Stimulated activated CD8-positive, alpha-beta memory T cell treated with anti-CD3 and anti-CD28 coated beads, Interleukin-4, amount 100 ng/mL, for 1 hour (primary cell): Measurements from ENCODE around the gene JMJD7.

Experiments
- DNase-seq, 2 donors: peaks; one replicate each; pipeline ENCODE4 v3.0.0-alpha.2; 2020; ENCODE audit warnings: low read depth in 2 of 2, low spot score in 1 of 2

The JMJD7 gene

DNA sequence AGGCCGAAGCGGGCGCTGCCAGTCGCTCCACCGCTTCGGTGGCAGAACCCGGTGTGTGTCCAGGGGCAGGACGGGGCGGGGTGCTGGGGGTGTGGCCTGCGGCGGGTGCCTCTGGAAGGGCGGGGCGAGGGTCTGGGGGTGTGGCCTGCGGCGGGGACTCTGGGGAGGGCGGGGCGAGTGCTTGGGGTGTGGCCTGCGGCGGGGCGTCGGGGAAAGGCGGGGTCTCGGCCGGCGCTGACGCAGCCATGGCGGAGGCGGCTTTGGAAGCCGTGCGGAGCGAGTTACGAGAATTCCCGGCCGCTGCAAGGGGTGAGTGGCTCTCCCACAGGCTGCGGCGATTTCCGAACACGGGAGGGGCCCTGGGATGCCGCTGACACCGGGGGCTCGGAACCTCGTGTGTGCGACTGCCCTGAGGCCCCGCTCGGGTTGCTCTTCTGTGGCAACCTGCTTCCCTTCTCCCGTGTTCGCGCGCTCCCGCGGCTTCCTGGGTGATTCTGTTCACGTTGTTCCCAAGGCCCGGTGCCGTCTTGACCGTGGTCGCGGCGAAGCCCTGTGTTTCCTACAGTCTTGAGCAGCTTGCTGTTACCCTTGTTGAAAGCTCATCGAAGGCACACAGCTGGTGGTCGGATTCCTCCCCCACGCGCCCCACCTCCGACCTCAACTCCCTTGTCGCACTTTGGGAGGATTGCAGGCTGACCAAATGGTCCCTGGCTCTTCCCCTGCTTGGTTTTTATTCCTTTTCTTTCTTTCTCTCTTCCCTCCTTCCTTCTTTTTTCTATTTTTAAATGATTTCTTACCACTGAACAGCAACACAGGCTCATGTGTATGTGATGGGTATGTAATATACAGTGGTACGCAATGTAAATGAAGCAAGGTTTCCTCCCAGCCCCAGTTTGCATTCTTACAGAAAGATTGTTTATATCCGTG, at the start of gene JMJD7:
Gene JMJD7 (plus strand): TSS at position 213 of the 927 bp plus-strand sequence. CDS start 33 bp downstream, at position 246.
- DNase-seq = peak; percentile 94 to 96

DNA sequence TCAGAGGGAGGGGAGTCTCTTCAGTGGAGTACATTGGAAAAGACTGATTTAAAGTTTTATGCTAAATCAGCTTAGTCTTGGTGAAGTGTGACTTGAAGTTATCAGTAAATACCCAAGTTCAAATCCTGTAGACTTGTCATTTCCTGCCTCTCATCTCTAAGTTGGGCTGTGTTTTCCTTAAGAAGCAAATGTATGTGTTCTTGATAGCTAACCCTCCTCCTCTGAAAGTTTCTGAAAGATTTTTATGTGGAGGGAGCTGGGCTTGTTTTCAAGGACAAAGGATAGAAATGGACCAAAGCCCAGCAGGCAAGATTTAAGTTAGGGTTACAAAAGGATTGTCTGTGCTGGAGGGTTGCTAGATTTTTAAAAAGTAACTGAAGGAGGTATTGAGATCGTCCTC, 49.4 kb upstream of the JMJD7 start:
- DNase-seq = no peak

DNA sequence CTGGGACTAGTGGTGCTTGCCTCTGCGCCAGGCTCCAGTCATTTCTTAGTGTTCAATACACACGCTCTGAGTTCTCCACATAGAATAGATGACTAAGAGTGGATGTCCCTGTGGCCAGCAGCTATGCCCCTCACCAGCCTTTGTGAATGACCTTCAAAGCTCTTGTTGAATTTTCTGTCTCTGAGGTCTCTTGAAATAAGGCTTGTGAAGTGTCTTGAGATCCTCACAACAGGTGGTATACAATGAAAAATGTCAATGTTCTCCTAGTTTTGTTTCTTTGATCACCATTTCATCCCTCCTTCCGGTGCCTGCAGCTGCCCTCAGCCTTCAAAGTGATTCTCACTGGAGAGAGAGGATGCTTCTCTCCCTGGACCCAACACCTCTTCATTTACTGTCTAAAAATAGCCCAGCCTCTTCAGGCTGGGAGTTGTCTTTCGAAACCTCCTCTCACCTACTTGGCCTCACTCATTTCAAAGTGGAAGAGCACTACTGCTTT, 48.2 kb upstream of the JMJD7 start:
- no peak for DNase-seq

DNA sequence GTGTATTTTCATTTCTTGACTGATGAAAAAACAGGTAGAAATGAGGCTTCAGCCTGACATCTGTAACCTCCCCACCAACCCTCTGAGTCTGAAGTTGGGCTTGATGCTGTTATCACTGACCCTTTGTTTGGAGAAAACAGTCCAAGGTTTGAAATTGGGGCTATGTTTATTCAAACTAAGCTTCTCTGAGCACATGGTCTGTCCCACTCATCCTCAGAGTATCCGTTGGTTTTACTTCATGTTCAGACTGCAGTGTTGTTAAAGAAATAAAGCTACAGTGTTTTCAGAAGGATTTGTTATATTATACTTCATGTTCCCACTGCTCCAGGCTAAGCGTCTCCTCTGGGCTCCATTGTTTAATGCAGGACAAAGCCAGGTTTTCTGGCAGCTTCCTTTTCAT, 47.6 kb upstream of the JMJD7 start:
- no peak for DNase-seq

DNA sequence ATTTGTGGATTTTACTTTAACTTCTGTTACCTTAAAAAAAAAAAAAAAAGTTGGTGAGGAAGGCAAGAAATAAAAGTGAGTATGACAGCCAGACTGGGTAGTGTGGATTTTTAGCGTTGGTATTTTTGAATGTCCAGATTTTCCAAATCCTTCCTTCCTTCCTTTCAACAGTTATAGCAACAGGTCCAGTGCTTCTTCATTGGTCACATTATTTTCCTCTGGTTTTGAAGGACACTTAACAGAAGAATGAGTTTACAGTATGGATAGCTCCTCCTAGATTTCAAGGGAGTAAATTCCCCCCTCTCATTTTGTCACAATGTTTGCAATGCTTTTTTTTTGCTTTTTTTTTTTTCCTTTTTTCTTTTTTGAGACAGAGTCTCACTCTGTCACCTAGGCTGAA, 47.2 kb upstream of the JMJD7 start:
- DNase-seq = no peak

DNA sequence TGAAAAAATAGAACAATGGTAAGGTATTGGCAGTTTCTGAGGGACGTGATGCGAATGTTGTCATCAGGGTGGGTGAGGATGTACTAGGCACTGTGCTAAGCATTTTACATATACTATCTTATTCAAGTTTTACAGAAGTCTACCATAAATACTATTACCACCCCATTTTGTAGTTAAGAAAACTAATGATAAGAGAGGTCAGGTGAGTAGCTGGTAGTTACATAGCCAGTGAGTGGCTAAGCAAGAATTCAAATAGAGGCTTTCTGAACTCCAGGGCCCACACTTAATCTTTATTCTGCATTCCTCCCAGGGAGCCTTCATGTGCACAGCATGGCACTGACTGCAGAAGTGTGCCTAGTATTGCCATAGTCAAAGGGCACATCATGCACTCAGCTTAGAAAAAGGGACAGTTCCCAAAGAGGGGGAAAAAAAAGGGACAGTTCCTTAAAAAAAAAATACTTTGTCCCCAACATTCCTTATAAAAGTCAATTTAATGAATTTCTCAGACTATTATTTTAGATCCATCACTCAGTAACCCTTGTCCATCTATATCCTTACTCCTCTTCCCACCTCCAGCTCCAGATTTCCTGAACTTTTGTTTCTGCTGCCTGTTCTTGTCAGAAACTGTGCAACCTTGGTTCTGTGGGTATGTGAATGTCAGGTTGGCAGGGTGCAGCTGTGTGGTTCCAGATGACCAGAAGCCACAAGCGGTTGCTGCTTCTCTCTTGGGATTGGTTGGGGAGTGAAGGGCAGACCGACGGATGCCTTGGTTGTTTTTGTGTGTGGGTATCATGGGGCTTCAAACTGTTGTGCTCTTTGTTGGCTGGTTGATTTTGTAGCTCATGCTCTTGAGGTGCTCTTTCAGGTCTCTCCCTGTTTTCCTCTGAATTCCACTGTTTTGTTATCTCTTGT, 45.3 kb upstream of the JMJD7 start:
- DNase-seq = no peak

DNA sequence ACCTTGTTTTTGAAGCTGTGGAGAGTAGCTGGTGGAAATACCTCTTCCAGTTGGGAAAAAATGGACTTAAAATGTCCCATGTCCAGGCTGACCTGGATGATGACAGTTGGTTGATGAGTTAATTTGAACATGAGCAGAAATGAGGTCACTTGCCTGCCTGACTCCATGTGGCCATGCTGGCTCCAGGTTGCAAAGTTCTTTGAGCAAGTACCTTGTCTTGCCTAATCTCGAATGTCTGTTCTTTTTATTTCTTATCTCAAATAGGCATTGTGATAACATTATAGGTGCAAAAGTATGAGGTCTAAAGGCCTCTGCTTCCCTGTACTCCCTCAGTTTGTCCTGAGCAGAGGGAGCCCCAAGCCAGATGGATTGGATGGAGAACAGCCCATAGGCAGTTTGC, 44.6 kb upstream of the JMJD7 start:
- DNase-seq = no peak

DNA sequence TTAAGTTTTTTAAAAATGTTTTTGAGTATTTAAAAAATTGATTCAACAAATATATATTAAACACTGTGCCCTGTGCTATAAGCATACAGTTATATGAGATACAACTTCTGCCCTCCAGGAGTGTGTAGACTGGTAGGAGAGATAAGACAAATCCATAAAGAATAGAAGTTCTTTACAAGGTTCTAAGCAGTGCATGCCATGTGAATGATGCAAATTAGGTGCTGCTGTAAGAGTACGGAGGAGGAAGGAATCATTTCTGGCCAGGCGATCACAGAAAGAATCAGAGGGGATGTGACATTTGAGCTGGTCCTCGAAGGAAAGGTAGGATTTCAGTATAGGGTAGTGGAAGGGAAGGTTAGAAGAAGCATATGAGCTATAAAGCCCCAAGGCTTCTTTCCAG, 39.6 kb upstream of the JMJD7 start:
- no peak for DNase-seq

DNA sequence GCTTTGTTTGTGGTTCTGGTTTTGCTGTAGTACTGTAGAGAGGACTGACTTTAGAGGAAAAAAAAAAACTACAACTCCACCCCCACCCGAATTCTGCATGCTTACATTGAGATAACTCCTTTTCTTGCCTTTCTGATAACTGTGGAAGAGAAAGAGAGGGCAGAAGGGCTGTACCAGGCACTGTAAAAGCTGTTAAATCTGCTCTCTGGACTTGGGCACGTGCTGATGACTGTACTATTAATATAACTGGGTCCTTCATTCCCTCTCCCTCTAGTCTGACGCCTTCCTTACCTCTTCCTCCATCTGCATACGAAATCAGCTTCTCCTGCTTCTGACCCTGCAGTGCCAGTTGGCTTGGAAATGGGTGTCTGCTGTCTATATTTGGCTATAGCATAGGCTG, 38.7 kb upstream of the JMJD7 start:
- no peak for DNase-seq

DNA sequence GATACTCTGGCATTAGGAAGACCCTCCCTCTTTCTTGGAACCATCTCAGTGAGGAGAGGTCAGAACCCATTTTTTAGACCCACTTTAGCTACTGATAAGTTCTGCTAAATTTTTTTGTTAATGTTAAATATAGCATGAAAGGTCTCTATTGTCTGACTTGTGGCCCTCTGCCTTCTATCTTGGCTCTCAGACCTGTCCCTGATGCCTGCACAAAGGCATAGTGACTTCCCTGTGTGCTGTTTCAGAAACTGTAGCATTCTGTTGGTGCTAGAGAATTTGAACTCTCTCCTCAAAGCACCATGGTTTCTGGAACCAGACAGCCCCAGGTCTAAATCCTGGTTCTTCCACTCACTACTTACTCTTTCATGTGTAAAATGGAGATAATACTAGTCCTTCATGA, 38.2 kb upstream of the JMJD7 start:
- no peak for DNase-seq

DNA sequence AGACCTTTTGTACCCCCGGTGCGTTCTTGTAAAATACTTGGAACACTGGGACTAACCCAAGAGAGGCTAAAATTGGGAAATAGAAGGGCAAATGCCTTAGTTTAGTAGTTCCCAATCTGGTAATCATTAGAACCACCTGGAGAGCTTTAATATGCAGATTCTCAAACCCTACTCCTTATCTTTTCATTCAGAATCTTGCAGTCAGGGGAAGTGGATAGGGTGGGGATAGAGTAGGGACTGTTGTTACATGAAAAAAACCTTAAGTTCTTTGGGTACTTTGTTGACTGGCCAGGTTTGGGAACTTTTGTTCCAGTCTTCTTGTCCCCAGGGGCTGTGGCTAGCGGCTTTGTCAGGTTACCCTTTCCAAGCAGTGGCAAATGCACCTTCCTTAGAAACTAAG, 37.7 kb upstream of the JMJD7 start:
- no peak for DNase-seq

DNA sequence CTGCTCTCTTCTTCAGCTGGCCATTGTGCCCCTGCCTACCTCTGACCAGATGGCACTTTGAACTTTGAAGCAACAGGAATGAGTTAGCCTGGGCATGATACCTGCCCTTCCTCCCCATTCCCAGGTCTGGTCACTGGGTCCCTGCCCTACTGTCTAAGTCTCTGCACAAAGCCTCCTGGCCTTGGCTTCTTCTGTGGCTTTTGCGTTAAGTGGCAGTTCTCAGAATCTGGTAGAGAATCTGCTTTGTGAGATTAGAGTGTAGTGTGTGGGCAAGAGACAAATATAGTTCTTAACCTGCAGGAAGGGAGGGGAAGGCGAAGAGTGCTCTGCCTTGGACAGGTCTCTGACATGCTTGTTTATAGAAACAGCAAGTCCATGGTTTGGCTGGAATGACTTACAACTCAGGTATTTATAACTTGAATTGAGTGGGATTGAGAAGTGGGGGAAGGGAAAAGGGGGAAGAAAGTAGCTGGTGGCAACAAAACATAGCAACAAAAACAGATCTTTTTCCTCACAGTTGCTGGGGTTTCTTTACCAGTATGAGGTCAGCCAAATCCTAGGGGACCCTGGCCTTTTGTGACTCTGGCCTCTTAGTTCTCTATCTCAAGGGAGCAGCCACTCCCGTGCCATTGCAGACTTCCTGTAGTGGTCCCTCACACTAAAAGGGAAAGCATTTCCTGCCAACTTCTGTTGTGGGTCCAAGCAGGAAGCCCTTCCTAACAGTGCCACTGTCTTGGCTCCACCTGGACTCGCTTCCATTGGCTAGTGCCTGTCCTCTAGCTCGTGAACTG, 36.9 kb upstream of the JMJD7 start:
- DNase-seq = no peak

DNA sequence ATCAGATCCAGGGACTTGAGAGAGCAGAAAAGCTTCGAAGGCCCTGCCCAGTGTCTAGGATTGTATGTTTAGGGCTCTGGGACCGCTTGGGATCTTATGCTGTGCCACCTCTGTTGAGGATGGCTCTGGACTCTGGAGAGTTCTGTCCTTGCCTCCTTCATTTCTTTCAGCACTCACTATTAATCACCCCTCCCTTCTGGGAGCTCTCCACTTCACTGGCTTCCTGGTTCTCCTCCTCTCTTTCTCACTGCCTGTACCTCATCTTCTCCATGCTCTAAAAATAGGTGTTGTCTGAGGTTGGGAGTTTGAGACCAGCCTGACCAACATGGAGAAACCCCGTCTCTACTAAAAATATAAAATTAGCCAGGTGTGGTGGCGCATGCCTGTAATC, 36.4 kb upstream of the JMJD7 start:
- DNase-seq = no peak

DNA sequence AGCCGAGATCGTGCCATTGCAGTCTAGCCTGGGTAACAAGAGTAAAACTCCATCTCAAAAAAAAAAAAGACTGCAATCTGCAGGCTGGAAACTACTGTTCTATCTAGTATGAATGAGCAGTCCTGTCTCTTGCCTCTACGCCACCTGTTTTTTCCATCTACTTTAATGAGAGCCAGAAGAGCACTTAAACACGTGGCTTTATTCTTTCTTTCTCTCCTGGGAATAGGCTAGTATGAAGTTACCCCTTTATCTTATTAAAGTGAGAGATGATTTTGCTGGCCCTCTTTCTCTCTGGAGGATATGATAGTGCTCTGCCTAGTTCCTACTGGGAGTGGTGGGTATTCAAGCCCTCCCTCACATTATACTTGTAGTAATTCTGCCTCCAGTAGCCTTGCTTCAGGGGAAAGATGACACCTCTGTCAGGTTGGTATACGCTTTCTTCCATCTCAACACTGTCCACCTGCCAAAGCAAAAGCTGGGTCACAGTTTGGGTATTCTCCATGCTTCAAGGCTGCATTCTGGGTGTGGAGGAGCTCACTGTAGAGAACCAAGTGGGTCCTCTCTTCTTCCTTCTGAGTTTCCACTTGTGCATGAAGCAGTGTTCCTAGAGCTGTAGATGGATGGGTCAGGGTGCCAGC, 35.8 kb upstream of the JMJD7 start:
- DNase-seq = no peak

DNA sequence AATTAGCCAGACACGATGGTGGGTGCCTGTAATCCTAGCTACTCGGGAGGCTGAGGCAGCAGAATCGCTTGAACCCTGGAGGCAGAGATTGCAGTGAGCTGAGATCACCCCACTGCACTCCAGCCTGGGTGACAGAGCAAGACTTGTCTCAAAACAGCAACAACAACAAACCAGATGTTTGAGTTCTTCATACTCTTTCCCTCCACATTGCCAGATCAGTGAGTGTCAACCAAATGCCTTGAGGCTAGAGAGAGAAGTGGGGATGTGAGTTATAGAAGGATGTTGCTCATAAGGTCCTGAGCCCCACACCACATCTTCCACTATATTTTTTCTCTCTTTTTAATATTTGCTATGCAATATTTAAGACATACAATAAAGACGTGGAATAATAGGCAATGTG, 33.8 kb upstream of the JMJD7 start:
- DNase-seq = no peak

DNA sequence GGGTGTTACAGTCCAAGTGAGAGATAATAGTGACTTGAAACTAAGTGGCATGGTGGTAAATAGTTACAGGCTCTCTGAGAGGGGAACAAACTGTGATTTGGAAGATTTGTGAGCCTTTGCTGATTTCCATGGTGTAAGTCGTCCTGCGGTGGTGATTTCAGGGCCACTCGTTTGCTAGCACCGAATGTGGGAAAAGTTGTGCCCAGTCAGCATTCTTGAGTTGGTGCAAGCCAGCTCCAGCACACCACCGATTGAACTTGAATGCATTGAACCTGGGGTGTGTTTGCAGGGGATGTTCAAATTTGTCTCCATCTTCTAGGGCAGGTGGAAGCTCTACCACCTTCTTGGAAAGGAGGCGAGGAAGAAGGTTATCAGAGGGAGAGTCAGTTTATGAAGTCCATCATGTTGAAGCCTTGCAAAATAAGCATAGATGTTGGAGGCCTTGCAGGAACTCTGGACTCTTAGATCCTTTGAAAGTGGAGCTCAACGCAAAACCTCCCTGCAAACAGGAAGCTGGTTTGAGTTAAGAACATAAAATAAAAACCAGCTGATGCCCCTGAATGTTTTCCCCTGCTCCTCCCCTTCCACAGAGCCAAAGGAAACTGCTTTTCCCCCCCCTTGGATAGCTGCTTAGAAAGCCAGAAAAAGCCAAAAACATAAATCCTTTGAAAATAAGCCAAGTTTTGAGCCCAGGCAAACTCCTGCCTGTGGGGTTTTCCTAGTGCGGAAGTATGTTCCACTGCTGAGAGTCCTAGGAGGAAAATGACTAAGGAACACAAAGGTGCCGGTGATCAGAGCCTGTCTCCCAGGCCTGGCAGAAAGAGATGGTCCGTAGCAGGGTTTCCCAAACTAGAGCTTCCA, 31.7 kb upstream of the JMJD7 start:
- no peak for DNase-seq

DNA sequence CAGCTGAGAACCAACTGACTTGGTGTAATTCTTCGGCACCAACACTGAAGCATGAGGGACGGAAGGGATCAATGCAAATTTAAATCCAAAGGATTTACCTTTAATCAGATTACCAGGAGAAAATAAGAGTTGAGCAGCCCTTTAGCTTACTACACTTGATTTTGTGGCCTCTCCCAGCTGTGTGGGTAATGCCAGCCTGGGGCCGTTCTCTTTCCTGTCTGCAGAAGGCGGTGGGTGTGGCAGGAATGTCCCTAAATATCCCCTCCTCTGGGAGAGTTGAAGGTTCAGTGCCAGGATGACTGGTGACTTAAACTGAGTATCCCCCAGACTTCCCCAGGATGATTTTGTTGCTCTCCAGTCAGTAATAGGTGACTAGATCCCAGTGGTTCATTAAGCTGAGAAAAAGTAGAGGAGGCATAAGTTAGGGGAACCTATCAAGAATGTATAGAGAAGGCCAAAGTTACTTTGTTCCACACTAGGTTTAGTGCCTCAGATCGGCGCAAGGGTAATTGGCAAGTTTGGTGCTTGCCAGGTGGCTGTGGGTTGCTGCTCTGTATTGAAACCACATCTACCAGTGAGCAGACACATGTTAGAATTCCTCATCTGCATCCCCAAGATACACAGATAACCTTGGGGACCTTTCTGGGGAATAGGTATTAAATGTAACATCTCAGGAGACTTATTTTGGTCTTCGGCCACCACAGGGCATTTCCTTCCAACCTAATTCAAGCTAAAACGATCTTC, 30.5 kb upstream of the JMJD7 start:
- no peak for DNase-seq

DNA sequence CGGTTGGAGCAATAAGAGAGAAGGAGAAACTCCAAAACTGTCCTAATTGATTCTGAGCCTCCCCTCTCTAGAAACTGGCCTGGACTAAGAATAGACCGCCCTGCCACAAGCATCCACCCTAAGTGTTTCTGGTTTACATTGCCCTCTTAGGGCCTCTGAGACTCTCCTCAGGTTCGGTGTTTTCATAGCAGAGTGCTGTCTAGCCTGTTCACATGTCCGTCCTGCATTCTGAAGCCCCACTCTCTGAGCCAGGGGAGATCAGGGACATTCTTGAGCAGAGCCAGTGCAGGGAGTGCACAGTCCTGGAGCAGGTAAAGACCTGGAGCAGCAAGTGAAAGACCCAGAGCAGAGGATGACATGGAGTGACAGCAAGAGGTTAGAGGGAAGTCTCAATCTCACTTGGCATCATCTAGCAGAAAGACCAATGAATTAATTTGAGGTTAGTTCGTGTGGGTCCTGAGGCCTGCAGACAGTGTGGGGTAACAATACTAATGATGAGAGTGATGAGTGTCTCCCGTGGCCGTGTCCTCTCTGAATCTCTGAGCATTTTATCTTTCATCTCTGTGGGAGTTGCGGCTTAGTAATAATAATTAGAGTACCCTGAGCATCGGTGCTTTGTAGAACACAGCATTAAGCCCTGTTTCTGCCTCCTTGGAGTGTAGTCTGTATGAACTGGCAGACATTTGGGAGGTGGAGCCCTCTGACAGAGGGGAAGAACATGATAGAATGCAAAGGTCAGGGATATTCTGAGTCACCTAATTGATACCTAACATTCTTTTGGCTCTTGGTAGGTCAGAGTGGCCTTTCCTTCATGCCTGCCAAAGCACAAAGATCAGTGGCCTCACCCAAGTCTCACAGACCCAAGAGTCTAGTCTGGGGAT, 29.0 kb upstream of the JMJD7 start:
- no peak for DNase-seq
